Stimulated activated CD4-positive, alpha-beta T cell treated with anti-CD3 and anti-CD28 coated beads, Interleukin-15, amount 100 ng/mL, for 24 hours (primary cell): ENCODE results near the gene SELENOK.

ENCODE experiments used
- DNase-seq: peaks from one replicate; pipeline ENCODE4 v3.0.0-alpha.2; 2020

The SELENOK gene

GRCh38 chr3:53841296-53841695 lies 50.4 kb downstream of the SELENOK start:
- DNase-seq, result no peak

- no peak for DNase-seq
These were observed 54.3 kb downstream of the SELENOK start for GRCh38 chr3:53837331-53837730.

GRCh38 chr3:53836084-53836872 lies 55.4 kb downstream of the SELENOK start:
- DNase-seq, result no peak

GRCh38 chr3:53835257-53835656 lies 56.4 kb downstream of the SELENOK start:
- DNase-seq, result no peak

- DNase-seq, result no peak
These were observed 57.1 kb downstream of the SELENOK start for GRCh38 chr3:53834429-53835095.
